CD14-positive monocyte (primary cell): ENCODE measurements around the gene DENND1B. TPM values are rescaled to one million over a fixed set of nuclear protein-coding genes. Genes with fewer than 3 reads are reported as not detected.

Source experiments
- DNase-seq, 3 donors: peaks; one replicate each; pipeline ENCODE4 v3.0.0-alpha.2; 2011 to 2022
- H2AFZ ChIP-seq: 2 replicates; pipeline ENCODE4 v1.6.0; 2012; ENCODE audit warnings: mild to moderate bottlenecking, low read depth, low read length, inconsistent platforms; ENCODE audit not compliant: insufficient read depth, poor library complexity, severe bottlenecking
- H3K27ac ChIP-seq, 2 donors: 1 replicate in 1 of 2; 2 replicates in 1 of 2; pipeline ENCODE4 v1.5.1; 2012 to 2013; ENCODE audit warnings: low read length in 2 of 2, control low read depth in 1 of 2, inconsistent platforms in 1 of 2, low read depth in 1 of 2, mild to moderate bottlenecking in 1 of 2
- H3K27me3 ChIP-seq, 2 donors: one replicate each; pipeline versions ENCODE4 v1.6.0 to v1.6.1; 2011 to 2013; ENCODE audit warnings: low read length in 2 of 2; ENCODE audit not compliant: control insufficient read depth in 2 of 2, insufficient read depth in 2 of 2
- H3K36me3 ChIP-seq, 2 donors: replicated peaks in 1 of 2; 1 replicate in 1 of 2; 2 replicates in 1 of 2; pipeline versions ENCODE4 v1.5.1 to v1.6.1; 2012 to 2013; ENCODE audit warnings: low read length in 2 of 2, control low read depth in 1 of 2, inconsistent platforms in 1 of 2, mild to moderate bottlenecking in 1 of 2; ENCODE audit not compliant: insufficient read depth in 2 of 2, control insufficient read depth in 1 of 2
- H3K4me1 ChIP-seq, 2 donors: 1 replicate in 1 of 2; 2 replicates in 1 of 2; pipeline versions ENCODE4 v1.5.1 to v1.6.1; 2012 to 2013; ENCODE audit warnings: low read length in 2 of 2, control low read depth in 1 of 2, inconsistent platforms in 1 of 2, mild to moderate bottlenecking in 1 of 2, moderate library complexity in 1 of 2; ENCODE audit not compliant: insufficient read depth in 2 of 2, control insufficient read depth in 1 of 2
- H3K4me2 ChIP-seq: replicated peaks from 2 replicates; pipeline ENCODE3; 2012; ENCODE audit warnings: low read length, moderate library complexity, mild to moderate bottlenecking; ENCODE audit not compliant: poor library complexity, severe bottlenecking; ENCODE audit errors: extremely low read depth
- H3K4me3 ChIP-seq, 3 experiments: fragments of 200-600 bp in 1 of 3; sonication (generic) in 1 of 3; replicated peaks in 1 of 3; 1 replicate in 2 of 3; 2 replicates in 1 of 3; pipeline ENCODE4 v1.5.1; 2011 to 2013; ENCODE audit warnings: low read length in 3 of 3, mild to moderate bottlenecking in 3 of 3, control low read depth in 2 of 3, low read depth in 2 of 3, inconsistent platforms in 1 of 3, moderate library complexity in 1 of 3
- H3K79me2 ChIP-seq: 2 replicates; pipeline ENCODE4 v1.6.0; 2012; ENCODE audit warnings: mild to moderate bottlenecking, control low read depth, inconsistent platforms, low read length, moderate library complexity; ENCODE audit not compliant: insufficient read depth
- H3K9ac ChIP-seq: 2 replicates; pipeline ENCODE4 v1.6.0; 2017; ENCODE audit warnings: low read length, mild to moderate bottlenecking; ENCODE audit not compliant: insufficient read depth, poor library complexity, severe bottlenecking
- H3K9me3 ChIP-seq, 2 donors: replicated peaks in 1 of 2; 1 replicate in 1 of 2; 2 replicates in 1 of 2; pipeline versions ENCODE4 v1.5.1 to v1.6.1; 2012 to 2013; ENCODE audit warnings: low read length in 2 of 2, control low read depth in 1 of 2; ENCODE audit not compliant: control insufficient read depth in 1 of 2, insufficient read depth in 1 of 2
- H4K20me1 ChIP-seq: 2 replicates; pipeline ENCODE4 v1.6.0; 2012; ENCODE audit warnings: mild to moderate bottlenecking, low read length, control low read depth, moderate library complexity; ENCODE audit not compliant: insufficient read depth
- H3K27ac Mint-ChIP-seq, 7 donors: one replicate each; pipeline ENCODE4 v1.8.0; 2020; ENCODE audit warnings: mild to moderate bottlenecking in 7 of 7, mixed read lengths in 7 of 7, moderate library complexity in 6 of 7, inconsistent platforms in 2 of 7
- H3K27me3 Mint-ChIP-seq, 3 donors: one replicate each; pipeline ENCODE4 v1.8.0; 2021 to 2022; ENCODE audit warnings: low read depth in 3 of 3, mild to moderate bottlenecking in 3 of 3, mixed read lengths in 3 of 3, moderate library complexity in 3 of 3, inconsistent platforms in 1 of 3
- H3K36me3 Mint-ChIP-seq, 2 donors: one replicate each; pipeline ENCODE4 v1.8.0; 2020; ENCODE audit warnings: mixed read lengths in 2 of 2, inconsistent platforms in 1 of 2, mild to moderate bottlenecking in 1 of 2
- H3K4me1 Mint-ChIP-seq: one replicate; pipeline ENCODE4 v1.8.0; 2020; ENCODE audit warnings: mild to moderate bottlenecking, mixed read lengths
- H3K4me3 Mint-ChIP-seq, 2 donors: one replicate each; pipeline ENCODE4 v1.8.0; 2020; ENCODE audit warnings: mild to moderate bottlenecking in 2 of 2, mixed read lengths in 2 of 2, moderate library complexity in 1 of 2
- H3K9me3 Mint-ChIP-seq, 7 donors: one replicate each; pipeline ENCODE4 v1.8.0; 2020 to 2022; ENCODE audit warnings: mixed read lengths in 7 of 7, mild to moderate bottlenecking in 6 of 7, moderate library complexity in 6 of 7, inconsistent platforms in 2 of 7
- WGBS: methylation state at CpG from one replicate; pipeline ENCODE4 v1.1.5; 2013; ENCODE audit warnings: missing lambda C conversion rate; ENCODE audit not compliant: insufficient coverage; 5-methylcytosine and 5-hydroxymethylcytosine counted together
- intact Hi-C, 2 donors: fragments of 100-400 bp; cut with micrococcal nuclease; formaldehyde crosslinking; loops; one replicate each; pipeline versions ENCODE4 v1.15.0 to v1.15.1; 2023
- polyA plus RNA-seq, 3 donors: library from polyadenylated mRNA; depleted of rRNA in 1 of 3; unstranded in 2 of 3; stranded (reverse) in 1 of 3; fragments of 300-500 nt in 2 of 3; fragments of >200 nt in 1 of 3; fragmentation: Illumina TruSeq in 2 of 3; gene quantifications; 1 replicate in 2 of 3; 2 replicates in 1 of 3; pipeline ENCODE4 v1.2.3, GENCODE V29; 2012 to 2021
- TF ChIP-seq, protein P1 (sequence below): fragments of 200-600 bp; IDR thresholded peaks from one replicate; pipeline ENCODE4 v1.8.0; 2022; ENCODE audit warnings: antibody characterized with exemption, mild to moderate bottlenecking

Gene DENND1B
- polyA plus RNA-seq, 3 donors = 3.0 to 8.2 (median 5.7) TPM

DNA sequence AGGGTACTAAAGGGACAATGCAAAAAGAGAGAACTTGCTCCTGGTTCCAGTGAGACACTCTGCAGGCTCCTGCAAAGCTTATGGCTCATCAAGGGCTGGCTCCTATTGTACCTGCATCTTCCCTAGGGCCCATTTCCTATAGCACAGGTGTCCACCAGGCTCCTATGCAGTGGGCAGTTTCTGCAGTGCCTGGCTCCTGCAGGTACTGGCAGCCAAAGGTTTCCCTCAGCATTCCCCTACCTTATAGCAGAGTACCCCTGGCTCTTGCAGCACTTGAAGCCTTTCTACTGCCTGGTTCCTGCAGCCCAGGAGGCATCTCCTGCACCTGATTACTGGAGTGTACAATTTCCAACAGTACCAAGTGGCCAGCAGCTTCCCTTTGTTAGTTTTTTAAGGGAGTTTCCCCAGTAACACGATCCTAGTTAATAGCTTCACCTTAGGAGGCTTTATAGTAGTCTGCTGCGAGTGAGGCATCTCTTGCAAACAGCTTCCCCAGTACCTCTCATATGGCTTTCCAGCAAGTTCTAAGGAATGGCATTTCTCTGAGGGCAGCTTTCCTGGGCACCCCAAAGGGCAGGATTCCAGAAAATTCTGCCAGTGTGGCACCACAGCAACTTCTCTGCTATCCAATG, 141.7 kb downstream of the DENND1B start:
- no peak overlapping the region for H3K27ac Mint-ChIP-seq
- H3K4me2 ChIP-seq = no peak overlapping the region
- intact Hi-C loops = no loop called here
- peaks cover 7 to 25% of the 10 kb centered on the region in 2 donors for H3K36me3 ChIP-seq
- peaks cover 10 to 13% of the 10 kb centered on the region in 2 donors for H3K9me3 ChIP-seq
- H3K79me2 ChIP-seq = no peaks in the 10 kb centered on the region
- H3K27ac ChIP-seq = no peak overlapping the region
- H3K9ac ChIP-seq = no peak overlapping the region
- WGBS = no CpG with 5 or more reads among the region's 2 CpGs
- H3K4me3 ChIP-seq = no peak overlapping the region
- no peak for DNase-seq
- TF ChIP-seq, protein P1, sequence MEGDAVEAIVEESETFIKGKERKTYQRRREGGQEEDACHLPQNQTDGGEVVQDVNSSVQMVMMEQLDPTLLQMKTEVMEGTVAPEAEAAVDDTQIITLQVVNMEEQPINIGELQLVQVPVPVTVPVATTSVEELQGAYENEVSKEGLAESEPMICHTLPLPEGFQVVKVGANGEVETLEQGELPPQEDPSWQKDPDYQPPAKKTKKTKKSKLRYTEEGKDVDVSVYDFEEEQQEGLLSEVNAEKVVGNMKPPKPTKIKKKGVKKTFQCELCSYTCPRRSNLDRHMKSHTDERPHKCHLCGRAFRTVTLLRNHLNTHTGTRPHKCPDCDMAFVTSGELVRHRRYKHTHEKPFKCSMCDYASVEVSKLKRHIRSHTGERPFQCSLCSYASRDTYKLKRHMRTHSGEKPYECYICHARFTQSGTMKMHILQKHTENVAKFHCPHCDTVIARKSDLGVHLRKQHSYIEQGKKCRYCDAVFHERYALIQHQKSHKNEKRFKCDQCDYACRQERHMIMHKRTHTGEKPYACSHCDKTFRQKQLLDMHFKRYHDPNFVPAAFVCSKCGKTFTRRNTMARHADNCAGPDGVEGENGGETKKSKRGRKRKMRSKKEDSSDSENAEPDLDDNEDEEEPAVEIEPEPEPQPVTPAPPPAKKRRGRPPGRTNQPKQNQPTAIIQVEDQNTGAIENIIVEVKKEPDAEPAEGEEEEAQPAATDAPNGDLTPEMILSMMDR = no peak
- no peaks in the 10 kb centered on the region for H4K20me1 ChIP-seq
- no peak overlapping the region for H2AFZ ChIP-seq
- peaks cover 0 to 2% (median 0%) of the 10 kb centered on the region in 3 donors for H3K27me3 Mint-ChIP-seq
- H3K4me3 Mint-ChIP-seq = no peak overlapping the region
- H3K4me1 ChIP-seq = no peaks in the 10 kb centered on the region
- H3K36me3 Mint-ChIP-seq = peaks cover 29 to 37% of the 10 kb centered on the region in 2 donors
- H3K9me3 Mint-ChIP-seq = peaks cover 3 to 16% (median 8%) of the 10 kb centered on the region in 7 donors
- no peaks in the 10 kb centered on the region for H3K27me3 ChIP-seq
- peaks cover 3% of the 10 kb centered on the region for H3K4me1 Mint-ChIP-seq

DNA sequence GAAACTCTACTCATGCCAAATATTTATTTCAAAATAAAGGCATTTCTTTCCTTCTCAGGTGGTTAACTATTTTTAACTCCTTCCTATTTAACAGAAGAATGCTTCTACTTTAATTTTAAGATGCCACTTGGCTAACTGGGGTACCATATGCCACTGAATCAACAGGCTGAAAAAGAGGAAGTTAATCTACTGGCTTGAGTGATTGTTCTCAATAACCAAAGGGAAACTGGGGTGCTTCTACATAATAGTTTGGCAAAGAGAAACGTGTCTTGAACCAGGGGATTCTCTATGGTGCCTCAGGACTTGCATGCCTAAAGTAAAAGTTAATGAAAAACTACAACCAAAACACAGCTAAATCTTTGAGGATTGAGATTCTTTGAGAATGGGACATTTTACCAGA, 142.6 kb downstream of the DENND1B start:
- Histone ChIP-seq H3K4me3 (no peak overlapping the region), H3K36me3 (peaks cover 6 to 18% of the 10 kb centered on the region in 2 donors), H3K9me3 (peaks cover 10 to 13% of the 10 kb centered on the region in 2 donors), H3K79me2 (no peaks in the 10 kb centered on the region), H3K4me2 (no peak overlapping the region), H3K4me1 (no peaks in the 10 kb centered on the region), H3K9ac (no peak overlapping the region), H4K20me1 (no peaks in the 10 kb centered on the region), H3K27ac (no peak overlapping the region), H2AFZ (no peak overlapping the region), H3K27me3 (no peaks in the 10 kb centered on the region)
- Mint-ChIP-seq H3K4me1 (peaks cover 3% of the 10 kb centered on the region), H3K4me3 (no peak overlapping the region), H3K27ac (no peak overlapping the region), H3K27me3 (peaks cover 0 to 2% (median 0%) of the 10 kb centered on the region in 3 donors), H3K9me3 (peaks cover 3 to 22% (median 9%) of the 10 kb centered on the region in 7 donors), H3K36me3 (peaks cover 25 to 35% of the 10 kb centered on the region in 2 donors)
- TF ChIP-seq, protein P1 = no peak
- DNase-seq = no peak
- intact Hi-C loops = no loop called here
- no CpG with 5 or more reads among the region's 1 CpG for WGBS
